Measurements from ENCODE around the gene IL13RA1.

DNA sequence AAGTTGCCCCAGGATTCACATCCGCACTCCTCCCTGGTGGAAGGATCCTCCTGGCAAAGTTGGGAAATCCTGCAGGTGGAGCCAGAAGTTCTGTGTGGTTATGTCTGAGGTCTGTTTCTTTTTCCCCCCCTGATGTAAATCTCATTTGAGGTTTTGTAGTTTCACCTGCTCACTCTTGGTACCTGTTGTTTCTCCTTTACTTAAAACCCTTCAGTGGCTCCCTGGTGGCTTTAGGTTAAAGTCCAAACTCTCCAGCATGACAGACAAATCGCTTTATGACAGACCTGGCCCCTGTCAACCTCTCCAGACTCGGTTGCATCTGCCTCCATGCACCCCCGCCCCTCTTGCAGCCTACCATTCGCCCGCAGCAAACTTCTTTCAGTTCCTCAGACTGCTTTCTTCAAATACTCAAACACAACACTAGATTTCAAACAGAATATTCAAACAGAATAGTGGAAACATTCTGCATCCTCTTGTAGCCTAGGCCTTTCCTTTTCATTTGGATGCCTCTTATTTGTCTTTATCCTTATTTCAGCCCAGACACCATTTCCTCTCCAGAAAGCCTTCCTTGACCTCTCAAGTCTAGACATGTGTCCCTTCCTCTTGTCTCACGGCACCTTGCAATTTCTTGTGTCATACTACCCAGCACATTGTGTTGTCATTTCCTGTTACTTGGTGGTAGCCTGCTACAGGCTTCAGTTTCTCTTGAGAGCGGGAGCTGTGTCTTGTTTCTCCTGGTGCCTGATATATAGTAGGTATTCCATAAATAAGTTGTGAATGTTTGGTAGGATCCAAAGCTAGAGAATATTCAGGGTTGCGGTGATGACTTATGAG, 24.8 kb downstream of the IL13RA1 start:
- TF ChIP-seq FOXM1 (IDR thresholded peaks at IDR 0.05; ENCODE audit: borderline replicate concordance, low read depth) (no peak), MAX (IDR thresholded peaks at IDR 0.05) (no peak), EP300 (IDR thresholded peaks at IDR 0.05; ENCODE audit: borderline replicate concordance) (no peak), EGR1 (IDR thresholded peaks at IDR 0.05) (no peak), RAD21 (IDR thresholded peaks at IDR 0.05; ENCODE audit: low read depth) (no peak), ZBTB7A (IDR thresholded peaks at IDR 0.05; ENCODE audit: low read depth) (no peak), TEAD4 (IDR thresholded peaks at IDR 0.05) (no peak), YY1 (IDR thresholded peaks at IDR 0.05; ENCODE audit: low read depth) (no peak), CEBPB (IDR thresholded peaks at IDR 0.05) (no peak), REST (IDR thresholded peaks at IDR 0.05; ENCODE audit: low read depth) (no peak), CREB1 (IDR thresholded peaks at IDR 0.05; ENCODE audit: low read depth) (no peak), NFIC (IDR thresholded peaks at IDR 0.05) (no peak), TCF12 (IDR thresholded peaks at IDR 0.05; ENCODE audit: low read depth) (no peak), TAF1 (IDR thresholded peaks at IDR 0.05; ENCODE audit: low read depth) (no peak)
